Activated naive CD4-positive, alpha-beta T cell treated with anti-CD3 and anti-CD28 coated beads, Interleukin-2, amount 50 U/mL, for 16 hours (primary cell): ENCODE results near the gene CACNA1B.
"Not testable (repeated sequence)": the region's sequence is repeated elsewhere in the genome, so short reads cannot be mapped to it uniquely, and the experiment has no call there.

Experiments used
- DNase-seq: peaks from one replicate; pipeline ENCODE4 v3.0.0-alpha.2; 2020

The CACNA1B gene

DNA sequence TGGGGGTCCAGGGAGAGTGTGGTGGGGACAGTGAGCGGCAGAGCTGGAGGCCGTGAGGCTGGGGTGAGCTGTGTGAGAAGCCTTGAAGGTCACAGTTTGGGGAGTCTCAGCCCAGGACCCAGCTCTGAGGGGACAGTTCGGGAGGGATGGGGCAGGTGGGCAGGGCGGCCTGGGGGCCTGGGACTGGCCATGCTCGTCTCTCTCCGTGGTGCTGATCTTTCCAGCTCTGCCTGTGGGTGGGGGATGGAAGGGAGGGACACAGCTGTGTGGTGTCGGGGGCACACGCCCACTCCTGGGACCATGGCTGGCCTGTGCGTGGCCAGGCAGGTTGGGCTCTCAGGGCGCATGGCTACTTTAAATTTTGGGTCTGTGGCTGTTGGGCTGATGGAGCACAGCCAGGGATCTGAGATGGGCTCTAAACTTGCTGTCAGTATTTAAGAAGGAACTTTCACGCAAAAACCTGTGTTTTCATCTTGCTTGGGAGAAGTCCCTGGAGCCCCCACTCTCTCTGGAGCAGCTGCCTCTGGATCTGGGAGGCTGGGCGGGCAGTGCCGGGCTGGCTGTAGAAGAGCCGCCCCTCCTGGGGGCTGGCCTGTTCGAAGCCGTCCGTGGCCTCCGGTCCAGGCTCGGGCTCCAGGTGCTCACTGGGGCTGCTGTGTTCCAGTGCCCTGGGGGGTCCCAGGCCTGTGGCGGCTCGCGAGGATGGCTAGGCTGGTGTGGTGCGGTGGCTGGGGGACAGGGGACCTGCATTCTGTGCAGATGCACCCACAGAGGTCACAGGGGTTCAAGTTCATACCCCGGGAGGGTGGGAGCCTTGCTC lies 13.4 kb downstream of the CACNA1B start:
- DNase-seq, result not testable (repeated sequence)

DNA sequence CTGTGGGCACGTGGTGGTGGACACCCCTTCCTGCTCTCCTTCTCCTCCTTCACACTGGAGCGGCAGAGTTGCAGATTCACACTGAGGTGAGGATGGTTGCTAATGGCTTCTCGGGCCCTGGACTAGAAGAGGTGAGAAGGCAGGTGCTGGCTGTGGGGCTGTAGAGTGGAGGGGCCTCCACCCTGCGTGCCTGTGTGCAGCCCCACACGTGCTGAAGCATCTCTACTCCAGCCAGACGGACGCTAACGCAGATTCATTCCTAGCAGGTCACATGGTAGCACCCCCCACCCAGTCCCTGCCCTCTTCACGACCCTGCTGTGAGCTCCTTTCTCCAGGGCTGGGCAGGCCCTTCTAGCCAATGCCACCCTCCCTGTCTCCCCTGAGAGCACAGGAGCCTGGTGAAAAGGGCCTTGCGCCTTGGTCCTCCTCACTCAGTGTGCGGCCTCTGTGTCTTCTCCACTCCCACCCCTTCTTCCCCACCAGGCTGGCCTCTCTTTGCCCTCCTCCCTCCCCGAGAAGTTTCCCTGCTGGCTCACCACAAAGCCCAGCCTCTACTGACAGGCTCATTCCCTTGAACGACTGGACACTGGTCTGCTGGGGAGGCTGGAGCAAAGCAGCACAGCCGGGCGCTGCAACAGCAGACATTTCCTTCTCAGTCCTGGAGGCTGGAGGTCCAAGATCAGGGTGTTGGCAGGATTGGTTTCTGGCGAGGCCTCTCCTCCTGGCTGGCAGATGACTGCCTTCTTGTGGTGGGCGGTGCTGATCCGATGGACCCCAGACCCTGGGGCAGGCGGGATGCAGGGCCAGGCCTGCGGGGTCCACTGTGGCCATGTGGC lies 14.2 kb downstream of the CACNA1B start:
- DNase-seq, result no peak

DNA sequence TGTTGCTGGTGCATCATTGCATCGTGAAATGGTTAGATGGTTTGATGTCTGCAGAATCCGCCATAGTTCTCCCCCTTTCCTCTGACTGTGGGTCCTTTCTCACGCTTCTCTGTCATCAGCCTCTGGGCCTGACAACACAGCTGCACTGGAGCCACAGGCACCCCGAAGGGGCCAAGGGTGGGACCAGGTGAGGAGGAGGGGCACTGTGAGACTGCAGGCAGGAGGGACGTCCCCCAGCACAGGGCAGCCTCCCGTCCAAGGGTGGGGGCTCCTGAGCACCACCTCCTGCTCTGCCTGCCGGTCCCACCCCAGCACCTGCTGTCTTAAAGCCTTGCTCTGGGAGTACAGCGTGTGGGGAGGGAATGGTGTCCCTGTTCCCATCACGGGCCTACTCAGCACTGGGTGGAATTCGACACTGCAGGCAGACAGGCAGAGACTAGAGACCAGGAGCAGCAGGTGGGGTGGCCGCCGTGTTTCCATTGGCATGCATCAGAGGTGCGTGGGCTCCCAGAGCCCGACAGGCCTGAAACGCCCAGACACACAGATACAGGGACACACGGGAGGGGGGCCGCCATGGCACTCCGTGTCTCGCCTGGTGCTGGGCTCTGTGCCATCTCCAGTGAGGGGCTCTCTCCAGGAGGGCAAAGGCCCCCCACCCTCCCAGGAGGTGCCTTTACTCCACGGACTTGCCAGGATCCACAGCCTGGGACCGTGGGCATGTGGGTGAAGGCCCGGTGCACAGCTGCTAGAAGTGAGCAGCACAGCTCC lies 15.0 kb downstream of the CACNA1B start:
- DNase-seq, result no peak

DNA sequence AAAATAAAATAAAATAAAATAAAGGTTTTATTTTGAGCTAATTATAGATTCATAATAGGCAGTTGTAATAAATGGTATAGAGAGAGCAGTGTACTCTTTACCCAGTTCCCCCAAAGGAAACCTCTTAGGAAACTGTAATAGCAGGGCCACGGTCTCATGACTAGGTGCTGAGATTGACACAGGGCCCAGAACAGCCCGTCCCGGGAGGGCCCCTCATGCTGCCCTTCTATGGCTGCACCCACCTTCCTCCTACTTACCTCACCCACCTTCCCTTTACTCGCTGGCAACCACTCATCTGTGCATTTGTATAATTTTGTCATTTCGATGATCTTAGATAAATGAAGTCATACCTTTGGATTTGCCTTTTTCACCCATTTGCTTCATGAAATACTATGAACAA lies 16.1 kb downstream of the CACNA1B start:
- no peak for DNase-seq

DNA sequence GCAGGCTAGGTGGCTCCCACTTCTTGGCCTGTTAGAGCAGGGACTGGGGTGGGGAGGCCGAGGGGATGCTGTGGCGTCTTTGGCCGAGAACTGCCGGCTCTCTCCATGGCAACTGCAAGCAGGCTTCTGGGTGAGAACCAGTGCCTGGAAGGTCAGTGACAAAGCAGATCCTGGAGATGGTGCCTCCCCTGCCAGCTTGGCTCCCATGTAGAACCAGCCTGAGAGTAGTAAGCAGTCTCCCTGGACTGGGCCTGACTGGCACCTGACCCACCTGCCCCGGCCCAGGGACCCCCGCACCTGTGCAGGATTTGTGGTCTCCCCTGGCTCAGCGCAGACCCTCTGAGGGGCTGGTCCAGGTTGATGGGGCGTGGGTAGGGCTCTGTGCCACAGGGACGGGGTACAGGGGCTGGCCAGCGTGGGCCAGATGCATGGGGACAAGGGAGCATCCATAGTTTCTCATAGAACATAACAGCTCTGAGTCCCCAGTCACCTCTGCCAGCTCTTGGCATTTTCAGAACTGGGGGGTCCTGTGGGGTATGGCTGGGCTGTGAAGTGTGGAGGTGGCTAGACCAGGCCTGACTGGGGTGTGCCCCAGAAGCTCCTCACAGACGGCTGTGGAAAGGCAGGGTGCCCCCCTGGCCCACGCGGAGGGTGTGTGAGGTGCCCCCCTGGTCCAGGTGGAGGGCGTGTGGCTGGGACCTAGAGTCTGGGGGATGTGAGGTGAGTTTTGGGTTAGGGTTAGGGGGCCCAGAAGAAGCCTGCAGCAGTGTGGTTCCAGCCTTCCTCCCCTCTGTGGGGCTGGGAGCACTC lies 22.2 kb downstream of the CACNA1B start:
- no peak for DNase-seq

DNA sequence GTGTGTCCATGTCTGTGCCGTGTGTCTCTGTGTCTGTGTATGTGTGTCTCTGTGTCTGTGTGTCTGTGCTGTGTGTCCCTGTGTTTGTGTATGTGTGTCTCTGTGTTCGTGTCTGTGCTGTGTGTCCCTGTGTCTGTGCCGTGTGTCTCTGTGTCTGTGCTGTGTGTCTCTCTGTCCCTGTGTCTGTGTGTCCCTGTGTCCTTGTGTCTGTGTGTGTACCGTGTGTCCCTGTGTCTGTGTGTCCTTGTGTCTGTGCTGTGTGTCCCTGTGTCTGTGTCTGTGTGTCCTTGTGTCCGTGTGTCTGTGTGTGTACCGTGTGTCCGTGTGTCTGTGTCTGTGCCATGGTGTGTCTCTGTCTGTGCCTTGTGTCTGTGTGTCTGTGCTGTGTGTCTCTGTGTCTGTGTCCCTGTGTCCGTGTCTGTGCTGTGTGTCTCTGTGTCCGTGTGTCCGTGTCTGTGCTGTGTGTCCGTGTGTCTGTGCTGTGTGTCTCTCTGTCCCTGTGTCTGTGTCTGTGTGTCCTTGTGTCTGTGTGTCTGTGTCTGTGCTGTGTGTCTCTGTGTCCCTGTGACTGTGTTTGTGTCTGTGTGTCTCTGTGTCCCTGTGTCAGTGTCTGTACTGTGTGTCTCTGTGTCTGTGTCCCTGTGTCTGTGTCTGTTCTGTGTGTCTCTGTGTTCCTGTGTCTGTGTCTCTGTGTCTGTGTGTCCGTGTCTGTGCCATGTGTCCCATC lies 23.2 kb downstream of the CACNA1B start:
- DNase-seq, result no peak

DNA sequence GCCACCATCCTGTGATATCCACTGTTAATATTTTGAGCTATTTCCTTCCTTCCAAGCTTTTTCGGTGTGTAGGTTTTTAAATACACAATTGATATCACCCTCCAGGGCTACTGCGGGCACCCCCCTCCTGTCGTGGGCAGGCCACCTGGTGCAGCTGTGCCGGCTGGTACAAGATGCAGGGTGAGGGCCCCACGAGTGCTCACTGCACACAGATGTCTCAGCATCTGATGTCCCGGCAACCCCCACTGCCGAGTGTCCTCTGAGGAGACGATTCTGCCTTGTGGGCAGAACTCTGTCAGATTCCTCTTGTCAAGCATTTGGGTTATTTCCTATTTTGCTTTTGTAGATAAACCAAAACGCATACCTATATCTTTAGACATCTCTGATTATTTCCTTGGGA lies 25.1 kb downstream of the CACNA1B start:
- no peak for DNase-seq

DNA sequence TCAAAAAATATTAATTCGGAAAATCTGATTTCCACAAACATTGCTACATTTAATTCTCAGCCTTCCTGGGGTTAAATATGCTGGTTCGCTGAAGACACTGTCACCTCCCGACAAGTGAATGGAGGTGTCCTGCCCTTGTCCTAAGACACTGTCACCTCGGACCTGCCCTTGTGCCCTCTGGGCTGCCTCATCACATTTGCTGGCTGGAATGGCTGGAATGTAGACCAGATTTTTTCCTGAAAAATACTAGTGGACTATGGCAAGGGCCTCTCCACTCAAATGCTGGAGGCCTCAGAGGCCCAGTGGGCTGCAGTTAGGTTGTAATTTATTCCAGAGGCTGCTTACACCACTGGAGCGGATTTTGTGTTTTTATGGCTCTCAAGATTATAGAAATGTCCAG lies 28.2 kb downstream of the CACNA1B start:
- no peak for DNase-seq

DNA sequence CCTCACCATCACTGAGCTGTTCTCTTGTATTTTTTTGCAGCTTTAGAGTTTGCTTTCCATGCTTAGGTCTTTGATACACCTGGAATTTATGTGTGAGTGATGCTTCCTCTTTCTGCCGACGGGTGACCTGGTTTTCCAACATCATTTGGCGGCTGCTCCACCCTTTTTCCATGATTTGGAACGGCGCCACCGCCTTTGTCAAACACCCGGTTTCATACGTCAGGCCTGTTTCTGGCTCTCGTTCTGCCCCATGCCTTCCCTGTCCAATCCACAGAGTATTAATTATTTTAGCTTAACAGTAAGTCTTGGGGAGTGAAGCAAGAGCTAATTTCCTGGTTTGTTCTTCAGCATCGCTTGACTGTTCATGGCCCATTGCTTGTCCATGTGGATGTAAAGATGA lies 30.2 kb downstream of the CACNA1B start:
- DNase-seq, result no peak

DNA sequence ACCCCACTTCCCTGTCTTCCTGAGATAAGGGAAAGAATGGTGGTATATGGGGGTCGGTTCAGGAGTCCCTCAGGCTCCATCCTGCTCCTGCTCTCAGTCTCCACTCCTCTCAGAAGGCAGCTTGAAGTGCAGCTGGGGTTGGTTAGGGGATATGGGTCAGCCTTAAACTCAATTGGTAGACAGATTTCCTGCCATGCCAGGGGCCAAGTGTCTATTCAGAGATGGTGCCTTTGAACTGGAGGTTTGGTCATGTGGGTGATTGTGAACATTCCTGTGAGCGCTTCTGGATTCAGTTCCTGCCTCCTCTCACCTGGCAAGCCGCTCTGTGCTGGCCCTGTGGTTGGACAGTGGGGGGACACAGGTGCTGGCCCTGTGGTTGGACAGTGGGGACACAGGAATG lies 35.1 kb downstream of the CACNA1B start:
- no peak for DNase-seq

DNA sequence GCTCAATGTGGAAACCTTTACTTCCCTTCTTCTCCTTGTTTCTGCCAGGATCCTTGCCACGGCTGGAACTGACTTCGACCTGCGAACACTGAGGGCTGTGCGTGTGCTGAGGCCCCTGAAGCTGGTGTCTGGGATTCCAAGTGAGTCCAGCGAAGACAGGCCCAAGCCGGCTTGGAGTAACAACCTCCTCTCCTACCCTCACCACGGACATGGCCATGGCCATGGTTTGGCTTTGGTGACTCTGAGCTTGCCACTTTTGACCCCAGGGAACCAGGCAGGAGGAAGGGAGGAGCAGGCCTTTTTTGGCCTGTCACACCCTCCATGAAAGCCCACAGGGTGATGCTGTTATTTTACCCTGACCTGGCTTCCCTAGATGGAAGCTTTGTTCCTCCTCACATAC lies 35.5 kb downstream of the CACNA1B start:
- DNase-seq, result no peak

DNA sequence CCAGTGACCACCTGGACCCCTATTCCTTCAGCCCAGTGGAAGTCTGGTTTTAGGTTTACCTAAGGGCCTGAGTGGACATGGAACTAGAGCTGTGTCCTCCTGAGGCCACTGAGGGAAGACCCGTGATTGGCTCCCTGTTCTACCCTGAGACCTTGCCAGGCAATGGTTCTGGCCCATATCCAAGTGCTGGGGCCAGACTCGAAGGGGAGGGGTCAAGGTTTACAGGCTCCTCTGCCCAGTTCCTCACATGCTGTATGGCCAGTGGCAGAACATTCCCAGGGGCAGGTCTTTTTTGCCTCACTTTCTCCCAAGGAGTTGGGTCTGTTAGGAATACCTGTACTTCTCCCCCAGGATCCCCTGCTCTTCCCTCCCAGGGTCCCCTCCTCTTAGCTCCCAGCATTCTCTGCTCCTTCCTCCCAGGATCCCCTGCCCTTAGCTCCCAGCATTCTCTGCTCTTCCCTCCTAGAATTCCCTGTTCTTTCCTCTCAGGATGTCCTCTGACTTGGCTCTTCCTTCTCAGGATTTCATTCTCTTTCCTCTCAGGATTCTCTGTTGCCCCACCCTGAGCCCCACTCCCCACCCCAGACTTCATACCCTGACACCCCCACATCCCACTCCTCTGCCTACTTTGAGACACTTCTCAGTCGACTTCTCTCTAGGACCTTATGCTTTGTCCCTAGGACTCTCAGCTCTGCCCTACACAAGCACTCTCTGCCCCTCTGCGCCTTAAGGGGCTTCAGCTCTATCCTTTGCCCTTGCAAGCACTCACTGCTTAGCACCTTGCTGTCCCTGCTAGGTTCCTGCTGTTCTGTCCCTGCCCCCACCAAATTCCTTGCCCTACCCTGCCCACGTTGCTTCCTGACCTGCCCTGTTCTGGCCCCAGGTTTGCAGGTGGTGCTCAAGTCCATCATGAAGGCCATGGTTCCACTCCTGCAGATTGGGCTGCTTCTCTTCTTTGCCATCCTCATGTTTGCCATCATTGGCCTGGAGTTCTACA lies 36.5 kb downstream of the CACNA1B start:
- no peak for DNase-seq

DNA sequence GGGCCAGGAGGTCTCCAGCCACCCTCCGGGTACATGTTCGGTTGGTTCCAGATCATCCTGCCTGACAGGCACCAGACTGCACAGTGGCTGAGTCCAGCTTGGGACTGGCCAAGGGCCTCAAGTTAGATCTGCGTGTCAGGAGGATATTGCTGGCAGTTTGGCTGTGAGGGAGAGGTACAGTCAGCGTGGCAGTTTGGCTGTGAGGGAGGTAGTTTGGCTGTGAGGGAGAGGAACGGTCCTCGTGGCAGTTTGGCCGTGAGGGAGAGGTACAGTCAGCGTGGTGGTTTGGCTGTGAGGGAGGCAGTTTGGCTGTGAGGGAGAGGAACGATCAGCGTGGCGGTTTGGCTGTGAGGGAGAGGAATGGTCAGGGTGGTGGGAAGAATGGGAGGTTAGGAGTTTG lies 39.0 kb downstream of the CACNA1B start:
- DNase-seq, result no peak

DNA sequence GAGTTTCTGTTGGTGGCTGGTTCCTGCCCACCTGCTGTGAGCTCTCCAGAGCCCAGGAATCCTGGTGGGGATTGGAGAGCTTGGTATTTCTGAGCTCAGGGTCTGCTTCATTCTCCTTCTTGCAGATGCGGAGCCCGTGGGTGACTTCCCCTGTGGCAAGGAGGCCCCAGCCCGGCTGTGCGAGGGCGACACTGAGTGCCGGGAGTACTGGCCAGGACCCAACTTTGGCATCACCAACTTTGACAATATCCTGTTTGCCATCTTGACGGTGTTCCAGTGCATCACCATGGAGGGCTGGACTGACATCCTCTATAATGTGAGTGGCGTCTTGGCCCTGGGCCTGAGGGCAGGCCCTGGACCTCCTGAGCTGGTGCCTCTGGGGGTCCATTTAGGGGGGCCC lies 39.5 kb downstream of the CACNA1B start:
- DNase-seq, result no peak

DNA sequence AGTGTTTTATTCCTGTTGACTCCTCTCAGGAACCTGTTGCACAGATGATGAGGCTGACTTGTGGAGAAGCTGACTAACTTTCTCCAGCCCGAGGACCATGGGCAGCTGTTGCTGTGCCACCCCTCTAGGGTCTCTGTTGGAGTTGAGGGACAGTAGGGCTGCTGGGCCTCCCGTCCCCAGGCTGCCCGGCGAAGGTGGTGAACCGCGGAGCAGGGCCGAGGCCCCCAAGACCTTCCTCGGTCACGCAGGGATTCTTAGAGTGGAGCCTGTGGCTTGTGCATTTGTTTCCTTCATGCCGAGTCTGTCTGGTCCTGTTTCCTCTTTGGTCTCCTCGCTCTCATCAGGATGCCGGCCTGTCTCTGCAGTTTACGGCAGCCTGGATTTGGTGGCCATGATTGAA lies 40.2 kb downstream of the CACNA1B start:
- DNase-seq, result no peak

DNA sequence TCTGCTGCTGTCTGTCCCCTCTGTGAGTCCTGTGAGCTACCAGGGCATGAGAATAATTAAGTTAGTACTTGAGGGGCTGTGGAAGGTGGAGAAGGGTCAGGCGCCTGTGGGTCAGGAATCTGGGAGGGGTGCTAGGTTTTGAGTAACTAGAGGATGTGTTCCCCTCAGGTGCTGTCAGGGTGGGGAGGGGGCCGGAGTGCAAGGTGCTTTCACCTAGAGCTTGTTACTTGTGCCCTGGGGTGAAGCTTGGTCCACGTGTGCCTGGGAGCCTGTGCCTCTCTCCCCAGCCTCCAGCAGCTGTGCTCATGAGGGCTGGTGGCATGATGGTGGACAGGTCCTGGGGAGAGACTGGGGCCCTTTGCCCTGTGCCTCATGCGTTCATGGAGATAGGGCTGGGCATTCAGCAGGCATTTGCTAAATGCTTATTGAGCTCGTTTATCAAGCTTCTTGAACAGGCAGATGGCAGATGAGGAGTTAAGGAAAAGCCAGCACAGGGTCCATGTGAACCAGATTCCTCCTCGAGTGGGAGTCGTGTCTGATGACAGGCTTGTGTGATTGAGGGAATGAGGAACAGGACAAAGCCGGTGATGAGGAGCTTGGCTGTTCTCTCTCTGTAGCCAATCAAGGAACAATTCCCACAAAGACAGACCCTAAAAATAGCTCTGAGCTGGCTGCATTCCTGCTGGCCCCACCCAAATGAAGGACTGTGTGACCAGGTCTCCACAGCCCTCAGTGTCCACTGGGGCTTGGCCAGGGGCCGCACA lies 40.9 kb downstream of the CACNA1B start:
- no peak for DNase-seq

DNA sequence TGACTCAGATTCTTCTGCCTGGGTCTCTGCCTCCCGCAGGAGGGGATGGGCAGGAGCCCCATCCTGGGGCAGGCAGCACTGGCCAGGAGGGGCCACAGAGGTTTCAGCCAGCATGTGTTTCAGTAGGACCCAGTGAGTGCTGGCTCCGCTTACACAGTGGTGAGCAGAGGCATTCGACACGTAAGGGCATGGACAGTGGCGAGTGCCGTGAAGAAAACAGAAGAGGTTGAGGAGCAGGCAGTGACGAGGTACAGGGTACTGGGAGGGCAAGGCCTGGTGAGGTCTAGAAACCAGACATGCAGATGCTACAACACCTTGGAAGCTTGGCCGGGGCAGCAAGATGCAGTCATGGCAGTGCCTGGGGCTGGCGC lies 41.5 kb downstream of the CACNA1B start:
- DNase-seq, result no peak

DNA sequence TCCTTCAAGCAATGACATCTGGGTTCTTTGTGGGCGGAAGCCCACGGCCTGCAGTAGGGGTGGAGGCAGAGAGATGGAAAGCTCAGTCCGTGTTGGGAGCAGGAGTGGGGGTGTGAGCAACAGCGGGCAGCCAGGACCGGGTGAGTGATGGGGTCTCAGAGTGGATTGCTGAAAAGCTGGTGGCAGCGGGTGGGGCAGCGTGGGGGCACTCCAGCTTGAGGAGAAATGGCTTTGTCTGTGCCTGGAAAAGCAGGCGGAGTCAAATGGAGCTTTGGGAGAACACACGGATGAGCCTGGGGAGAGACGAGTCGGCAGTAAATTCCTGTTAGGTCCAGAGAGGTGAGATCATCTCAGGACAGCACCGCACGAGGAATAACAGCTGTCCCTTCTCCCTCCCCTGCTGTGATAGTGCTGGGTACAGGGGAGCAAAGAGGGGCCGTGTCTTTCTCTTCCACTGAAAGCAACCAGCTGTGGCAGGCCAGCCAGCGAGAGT lies 42.1 kb downstream of the CACNA1B start:
- no peak for DNase-seq

DNA sequence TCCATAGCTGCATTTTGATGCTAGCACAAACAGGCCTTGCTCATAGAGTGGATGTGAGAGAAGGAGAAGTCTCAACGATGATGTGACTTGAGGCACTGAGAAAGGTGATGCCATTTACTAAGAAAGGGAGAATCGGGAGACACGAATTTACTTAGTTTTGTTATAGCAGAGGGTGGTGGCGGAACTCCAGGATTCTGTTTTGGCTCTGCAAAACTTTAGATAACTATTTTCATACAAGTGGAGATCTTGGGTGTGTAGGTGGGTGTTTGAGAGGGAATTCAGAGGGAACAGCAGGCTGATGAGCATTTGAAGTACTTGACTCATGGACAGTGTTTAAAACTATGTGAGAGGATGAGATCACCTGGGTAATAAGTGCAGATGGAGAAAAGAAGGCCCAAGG lies 43.2 kb downstream of the CACNA1B start:
- DNase-seq, result no peak

DNA sequence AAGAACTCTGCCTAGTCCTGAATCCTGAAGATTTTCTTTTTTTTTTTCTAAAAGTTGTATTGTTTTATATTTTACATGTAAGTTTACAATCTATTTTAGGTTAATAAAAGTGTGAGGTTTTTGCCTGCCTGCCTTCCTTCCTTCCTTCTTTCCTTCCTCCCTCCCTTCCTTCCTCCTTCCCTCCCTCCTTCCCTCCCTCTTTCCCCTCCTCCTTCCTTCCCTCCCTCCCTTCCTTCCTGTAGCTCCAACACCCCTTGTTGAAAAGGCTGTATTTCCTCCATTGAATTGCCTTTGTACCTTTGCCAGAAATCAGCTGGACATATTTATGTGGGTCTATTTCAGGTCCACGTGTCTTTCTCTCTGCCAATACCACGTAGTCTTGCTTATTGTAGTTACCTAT lies 46.6 kb downstream of the CACNA1B start:
- no peak for DNase-seq
